Measurements from ENCODE around the gene MAPK12.

Gene MAPK12

DNA sequence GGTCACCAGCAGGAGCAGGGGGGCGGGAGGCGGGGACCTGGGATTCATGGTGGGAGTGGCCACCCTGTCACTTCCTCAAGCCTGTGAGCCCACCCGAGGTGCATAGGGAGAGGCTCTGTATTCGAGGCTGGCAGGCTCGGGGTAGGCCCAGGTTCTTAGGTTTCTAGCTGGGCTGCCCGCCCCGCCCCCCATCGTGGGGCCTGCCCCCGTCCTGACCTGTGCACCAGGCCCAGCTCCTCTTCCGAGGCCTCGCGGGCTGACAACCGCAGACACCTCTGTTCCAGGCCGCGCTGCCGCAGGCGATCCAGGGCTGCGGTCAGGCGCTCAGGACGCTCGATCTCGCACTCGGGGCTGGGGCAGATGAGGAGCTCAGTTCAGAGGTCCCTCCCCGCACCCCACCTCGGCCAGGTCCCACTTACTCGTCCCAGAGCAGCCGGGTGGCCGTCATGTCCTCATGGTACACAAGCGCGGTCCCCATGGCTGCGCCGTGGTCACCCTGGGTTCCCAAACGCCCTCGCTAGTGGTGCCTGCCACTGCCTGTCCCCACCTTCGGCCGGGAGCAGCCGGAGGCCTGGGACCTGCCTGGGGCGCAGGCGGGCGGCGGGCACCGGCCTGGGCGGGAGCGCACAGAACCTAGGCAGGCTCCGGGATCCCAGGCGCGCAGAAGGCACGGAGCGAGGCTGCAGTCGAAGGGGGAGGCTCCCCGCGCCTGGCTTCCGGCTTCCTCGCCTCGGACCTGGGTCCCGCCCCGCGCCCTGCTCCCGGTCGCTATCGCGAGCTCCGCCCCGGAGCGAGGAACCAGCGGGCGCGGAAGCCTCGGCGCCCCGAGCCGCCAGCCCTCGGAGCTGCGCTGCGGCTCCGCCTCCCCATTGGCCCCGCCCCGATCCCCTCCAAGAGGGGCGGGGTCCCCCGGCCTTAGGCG lies 10.7 kb downstream of the MAPK12 start, which contains the start of gene HDAC10:
Gene HDAC10, minus strand, starts transcription at position 711 of the 922 bp plus-strand sequence. Its CDS starts 233 bp downstream, at position 478.
- DNase-seq = no peak

DNA sequence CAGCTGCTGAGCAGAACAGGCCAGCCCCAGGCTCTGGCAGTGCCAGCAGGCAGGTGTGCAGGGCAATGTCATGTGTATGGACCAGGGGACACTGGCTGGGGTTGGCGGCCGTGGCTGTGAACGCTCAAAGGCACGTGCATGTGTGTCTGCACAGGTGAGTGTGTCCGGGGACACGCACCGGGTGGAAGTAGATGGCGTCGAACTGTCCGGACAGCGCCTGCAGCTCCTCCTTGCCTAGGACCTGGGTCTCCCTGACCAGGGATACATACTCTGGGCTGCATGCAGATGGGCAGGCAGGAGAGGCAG lies 11.3 kb downstream of the MAPK12 start:
- no peak for DNase-seq

DNA sequence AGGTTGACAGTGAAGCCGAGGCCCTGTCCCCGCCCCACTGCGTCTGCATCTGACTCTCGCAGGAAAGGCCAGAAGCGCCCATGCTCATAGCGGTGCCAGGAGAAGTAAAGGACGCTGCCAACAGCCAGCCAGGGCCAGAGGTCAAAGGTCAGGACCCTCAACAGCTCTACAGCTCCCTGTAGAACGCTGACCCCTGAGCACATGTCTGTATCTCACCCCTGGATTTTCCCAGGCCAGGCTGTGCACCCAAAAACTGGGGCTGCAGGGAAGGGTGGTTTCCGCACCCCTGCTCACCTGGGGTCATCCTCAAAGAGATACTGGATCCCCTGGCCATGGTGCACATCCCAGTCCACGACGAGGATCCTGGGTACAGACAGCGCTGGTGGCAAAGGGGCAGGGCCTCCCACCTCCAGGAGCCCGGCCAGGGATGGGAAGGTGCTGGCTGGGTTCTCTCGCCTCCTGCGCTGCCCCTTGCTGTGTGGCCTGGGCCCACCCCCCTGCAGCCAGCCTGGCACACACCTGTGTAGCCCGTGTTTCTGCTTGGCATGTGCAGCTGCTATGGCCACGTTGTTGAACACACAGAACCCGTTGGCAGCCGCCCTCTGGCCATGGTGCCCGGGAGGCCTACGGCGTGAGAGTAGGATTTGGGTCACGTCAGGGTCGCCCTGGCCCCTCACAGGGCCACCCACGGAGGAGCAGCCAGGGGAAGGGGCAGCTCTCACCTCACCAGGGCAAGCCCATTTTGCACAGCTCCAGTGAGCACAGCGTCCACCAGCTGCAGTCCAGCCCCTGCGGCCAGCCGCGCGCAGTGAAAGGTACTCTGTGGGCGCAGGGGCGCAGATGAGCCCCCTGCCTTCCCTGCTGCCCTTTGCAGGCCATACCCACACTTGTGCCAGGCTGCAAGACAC lies 11.9 kb downstream of the MAPK12 start:
- no peak for DNase-seq

DNA sequence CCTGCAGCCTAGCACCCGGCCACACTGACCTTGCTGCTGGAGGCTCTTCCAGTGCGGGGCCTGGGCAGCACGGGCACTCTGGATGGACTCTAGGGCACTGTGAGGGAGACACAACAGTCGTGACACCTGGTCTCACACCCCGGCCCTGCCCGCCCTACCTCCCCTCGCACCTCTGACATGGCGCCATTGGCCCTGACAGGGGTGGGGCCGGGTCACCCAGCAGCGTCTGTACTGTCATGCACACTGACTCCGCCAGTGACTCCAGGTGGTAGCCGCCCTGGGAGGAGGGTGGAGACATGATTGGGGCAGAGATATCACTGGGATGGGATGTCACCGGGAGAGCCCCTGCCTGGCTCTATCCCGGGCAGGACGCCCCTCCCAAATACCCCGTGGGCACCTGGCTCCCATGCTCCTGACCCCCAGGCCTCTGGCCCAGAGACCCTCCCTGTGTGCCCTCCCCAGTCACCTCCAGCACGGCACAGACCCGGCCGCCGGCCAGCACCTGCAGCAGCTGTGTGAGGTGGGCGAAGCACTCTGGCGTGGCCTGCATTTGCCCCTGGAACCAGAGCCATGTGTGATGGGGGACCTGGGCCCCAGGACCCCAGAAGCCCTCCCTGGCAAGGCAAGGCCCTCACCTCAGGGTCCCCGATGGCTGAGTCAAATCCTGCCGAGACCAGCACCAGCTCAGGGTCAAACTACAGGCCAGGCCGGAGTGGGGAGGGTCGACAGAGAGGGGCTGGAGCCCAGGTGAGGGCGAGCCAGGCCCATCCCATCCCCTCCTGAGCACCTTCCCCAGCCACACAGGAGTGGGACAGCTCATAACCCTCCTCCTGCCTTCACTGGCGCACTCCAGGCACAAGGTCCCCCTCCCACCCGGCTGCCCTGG lies 13.0 kb downstream of the MAPK12 start:
- no peak for DNase-seq

DNA sequence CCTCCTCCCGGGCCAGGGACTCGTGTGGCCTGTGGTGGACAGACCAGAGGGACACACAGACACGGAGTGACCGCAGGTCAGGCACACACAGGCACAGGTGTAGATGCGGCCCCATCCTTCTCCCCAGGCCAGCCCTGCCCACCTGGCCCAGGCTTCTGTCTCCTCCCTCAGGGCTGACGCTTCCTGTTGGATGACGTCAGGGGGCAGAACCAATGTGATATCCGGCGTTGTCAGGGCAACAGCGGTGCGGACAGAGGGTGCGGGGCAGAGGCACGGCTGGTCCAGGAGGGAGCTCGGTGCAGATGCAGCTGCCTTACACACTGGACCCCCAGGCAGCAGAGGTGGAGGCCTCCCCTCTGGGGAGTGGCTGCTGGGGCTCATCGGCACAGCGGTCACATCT lies 13.7 kb downstream of the MAPK12 start:
- no peak for DNase-seq

DNA sequence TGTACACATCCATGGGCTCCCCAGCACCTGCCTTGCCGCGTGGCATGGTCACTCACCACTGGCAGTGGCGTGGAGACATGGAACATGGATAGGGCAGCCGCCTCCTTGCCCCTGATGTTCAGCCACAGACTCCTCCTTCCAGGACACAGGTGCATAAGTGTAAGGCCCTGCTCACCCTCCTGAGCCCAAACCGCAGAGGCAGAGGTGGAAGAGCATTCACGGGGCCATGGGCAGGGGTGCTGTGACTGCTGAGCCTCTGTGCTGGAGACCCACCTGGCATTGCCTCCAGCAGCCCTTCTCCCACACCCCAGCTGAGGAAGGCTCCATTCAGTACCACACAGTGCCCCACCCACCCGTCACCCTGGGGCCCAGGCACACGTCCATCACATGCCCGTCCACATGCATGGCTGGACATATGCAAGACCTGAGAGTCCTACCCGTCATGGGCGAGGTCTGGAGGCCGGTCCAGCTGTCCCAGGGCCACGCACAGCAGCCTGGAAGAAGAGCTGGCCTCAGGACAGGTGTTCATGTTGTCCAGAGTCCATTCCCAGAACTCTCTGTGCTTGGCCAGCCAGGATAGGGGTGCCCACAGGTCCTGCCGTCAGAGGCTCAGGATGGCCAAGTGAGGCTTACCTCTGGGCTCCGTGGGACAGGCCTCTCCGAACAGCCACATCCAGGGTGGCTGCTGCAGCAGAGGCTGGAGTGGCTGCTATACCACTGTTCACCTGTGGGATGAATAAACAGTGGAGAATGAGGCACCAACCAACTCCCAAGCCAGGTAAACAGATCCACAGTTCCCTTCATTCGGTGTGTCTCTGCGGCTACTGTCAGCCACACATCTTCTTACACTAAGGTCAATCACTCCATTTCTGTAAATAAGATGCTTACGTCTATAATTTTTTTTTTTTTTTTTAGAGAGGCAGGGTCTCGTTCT lies 15.0 kb downstream of the MAPK12 start:
- no peak for DNase-seq

DNA sequence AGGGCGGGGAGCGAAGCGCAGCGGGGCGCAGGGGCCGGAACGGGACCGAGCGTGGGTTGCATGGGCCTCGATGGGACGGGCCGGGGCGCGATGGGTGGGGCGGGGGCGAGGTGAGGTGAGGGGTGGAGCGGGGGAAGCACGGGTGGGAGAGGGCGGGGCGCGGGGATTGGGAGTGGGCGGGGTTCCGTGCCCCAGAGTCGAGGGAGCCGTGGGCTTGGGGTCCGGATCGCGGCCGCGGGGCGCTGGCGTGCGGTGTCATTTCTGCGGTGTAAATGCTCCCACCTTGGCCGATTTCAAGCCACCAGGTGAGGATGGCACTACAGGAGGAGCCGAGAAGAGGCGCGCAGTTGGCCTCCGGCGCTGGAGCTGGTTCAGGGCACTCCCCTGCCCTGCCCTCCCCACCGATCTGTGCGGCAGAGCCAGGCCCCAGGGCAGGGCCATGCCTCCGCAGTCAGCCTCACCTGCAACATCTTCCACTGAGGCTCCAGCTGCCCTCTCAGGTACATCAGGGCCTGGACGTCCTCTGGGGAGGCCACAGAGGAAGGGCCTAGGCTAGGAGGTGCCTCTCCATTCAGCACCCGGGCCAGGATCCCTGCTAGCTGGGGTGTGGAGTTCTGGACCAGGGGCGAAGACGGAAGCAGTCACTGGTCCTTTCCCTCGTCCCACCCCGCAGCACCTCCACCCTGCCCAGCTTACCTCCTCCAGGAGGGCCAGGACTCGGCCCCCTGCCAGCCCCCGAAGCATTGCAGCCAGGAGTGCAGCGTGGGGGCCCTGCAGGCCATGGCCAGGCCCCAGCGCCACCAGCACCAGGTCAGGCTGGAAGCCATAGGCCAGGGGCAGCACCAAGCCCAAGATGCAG lies 16.0 kb downstream of the MAPK12 start:
- DNase-seq = no peak

DNA sequence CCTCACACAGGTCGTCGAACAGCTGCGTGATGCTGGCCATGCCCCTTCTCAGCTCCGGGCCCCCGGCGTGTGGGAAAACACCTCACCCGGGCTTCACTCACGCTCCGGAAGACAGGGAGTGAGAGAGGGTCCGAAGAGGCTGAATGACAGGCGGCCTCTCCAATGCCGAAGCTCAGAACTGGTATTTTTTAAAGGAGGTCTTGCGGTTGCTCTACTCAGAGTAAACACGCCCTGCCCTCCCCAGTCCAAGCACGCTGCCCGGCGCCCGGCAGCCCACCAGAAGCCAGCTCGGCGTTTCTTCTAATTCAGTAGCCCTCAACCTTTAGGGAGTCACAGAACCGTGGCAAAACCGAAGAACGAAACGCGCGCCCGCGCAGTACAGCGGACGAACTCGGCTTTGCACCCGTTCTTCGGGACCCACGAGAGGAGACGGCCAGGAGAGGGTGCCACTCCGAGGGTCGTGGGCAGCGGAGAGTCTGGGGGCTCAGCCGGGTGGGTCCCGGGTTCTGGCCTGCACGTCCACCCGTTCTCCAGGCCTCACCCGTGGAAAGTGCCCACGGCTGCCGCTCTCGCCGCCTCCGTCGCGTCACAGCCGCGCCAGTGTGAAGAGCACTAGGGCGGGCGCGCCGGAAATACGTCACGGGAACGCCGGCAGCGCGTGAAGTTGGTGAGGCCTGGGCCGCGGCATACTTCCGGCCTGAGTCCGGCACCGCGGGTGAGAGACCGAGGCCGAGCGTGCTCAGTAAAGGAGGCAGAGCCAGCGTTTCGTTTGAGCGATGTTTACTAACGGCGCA lies 16.9 kb downstream of the MAPK12 start, which contains the start of gene TUBGCP6:
Gene TUBGCP6, minus strand, starts transcription at position 604 of the 794 bp plus-strand sequence. Its CDS starts 564 bp downstream, at position 40.
- no peak for DNase-seq

DNA sequence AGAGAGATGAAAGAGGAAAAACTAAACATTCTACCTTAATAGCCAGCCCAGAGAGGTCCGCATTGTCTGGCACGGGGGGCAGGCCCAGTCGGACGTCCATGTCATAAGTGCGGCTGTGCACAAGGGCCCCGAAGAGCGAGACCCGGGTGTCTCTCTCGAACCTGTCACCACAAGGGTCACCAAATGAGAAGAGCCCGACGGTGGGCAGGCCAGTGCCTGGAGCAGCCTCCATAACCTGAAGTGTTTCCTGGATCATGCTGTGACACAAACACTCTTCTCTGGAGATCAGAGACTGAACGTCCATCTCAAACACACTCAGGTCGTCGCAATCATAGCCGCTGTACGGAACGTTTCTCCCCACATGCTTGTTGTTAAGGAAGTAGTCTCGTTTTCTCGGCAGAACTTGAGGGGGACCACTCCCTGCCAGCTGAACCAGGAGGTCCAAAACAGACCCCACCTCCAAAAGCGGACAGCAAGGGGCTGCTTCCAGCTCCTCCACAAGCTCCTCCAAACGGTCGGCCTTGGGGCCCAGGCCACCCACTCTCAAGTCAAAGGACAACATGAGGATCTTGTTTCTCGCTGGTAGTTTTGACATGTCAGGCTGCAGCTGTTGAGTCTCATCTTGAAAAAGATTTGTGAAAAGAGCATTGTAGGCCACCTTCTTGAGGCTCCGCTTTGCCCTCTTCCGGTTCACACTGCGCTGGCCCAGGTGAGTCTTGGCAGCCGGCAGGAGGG lies 17.6 kb downstream of the MAPK12 start:
- no peak for DNase-seq

DNA sequence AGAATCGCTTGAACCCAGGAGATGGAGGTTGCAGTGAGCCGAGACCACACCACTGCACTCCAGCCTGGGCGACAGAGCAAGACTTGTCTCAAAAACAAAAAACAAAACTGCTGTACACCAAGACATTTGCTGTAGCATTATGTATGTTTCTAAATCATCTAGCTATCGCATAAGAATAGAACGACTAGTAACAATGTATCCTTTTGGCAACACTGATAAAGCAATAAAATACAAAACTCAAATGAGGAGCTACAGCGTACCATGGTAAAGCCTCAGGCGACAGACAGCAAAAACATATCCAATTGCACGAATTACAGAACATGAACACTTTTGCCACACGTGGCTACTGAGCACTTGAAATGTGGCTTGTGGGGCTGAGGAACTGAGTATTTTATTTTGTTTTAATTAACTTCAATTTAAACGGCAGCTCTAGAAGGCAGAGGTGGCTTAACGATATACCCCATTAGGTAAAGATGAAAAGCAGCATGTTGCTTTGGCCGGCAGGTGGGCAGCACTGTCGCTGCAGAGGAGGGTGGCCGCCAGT lies 19.0 kb downstream of the MAPK12 start:
- DNase-seq = no peak

DNA sequence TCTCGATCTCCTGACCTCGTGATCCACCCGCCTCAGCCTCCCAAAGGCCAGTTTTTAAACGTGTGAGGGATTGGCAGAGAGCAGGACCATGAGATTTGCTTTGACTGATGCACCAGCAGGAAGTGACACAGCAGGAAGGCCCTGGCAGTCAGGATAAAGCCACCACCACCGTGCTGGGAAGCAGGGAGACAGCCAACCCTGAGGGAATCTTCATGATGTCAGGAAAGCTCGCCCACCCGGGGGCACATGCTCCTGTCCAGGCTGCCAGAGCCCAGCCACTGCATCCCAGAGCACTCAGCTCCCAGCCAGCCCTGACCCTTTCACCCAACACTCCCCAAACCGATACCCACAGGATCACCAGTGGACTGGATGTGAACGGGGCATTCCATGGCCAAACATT lies 22.7 kb downstream of the MAPK12 start:
- DNase-seq = no peak

DNA sequence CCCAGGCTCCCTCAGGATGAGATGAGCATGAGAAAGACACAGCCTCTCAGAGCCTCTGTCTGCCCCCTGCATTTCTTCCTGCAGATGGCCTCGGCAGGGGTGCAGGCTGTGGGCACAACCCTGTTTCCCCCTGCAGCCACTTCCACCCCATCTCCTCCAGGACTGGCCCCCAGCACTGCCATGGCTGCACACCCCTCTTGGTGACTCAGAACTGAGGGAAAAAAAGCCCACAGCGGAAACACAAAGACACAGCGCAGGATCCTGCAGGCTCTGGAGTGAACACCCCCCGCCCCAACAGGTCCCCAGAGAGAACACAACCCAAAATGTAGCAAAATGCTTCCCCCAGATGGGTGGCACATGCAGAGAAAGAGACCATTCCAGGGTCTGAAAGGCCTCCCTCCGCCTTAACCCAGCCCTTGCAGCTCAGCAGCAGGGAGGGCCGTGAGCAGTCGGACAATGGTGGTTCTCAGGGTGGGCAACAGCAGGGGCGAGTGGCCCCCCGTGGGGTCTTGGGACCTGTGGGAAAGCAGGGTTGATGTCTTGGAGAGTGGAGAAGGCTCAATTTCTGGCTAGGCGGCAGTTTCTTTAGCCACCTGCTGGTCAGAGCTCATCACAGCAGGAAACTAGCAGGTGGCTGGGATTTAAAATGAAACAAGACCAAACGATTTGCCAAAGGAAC lies 24.6 kb downstream of the MAPK12 start:
- no peak for DNase-seq

DNA sequence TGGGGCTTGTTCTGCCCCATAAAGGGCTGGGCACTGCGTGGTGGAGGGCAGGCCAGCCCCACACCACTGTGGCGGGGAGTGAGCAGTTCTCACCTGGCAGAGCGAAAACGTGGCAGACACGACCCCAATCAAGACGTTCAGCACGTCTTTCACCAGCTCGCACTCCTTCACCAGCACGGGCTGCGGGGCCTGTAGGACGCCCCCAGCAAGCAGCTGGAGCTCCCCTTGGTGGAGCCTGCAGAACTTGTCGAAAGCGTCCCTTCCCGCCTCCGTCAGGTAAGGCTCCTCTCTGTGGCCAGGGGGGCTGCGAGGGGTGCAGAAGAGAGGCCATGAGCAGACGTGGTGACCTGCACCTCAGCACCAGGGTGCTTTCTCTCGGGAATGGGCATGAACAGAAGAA lies 28.3 kb downstream of the MAPK12 start:
- DNase-seq = no peak

DNA sequence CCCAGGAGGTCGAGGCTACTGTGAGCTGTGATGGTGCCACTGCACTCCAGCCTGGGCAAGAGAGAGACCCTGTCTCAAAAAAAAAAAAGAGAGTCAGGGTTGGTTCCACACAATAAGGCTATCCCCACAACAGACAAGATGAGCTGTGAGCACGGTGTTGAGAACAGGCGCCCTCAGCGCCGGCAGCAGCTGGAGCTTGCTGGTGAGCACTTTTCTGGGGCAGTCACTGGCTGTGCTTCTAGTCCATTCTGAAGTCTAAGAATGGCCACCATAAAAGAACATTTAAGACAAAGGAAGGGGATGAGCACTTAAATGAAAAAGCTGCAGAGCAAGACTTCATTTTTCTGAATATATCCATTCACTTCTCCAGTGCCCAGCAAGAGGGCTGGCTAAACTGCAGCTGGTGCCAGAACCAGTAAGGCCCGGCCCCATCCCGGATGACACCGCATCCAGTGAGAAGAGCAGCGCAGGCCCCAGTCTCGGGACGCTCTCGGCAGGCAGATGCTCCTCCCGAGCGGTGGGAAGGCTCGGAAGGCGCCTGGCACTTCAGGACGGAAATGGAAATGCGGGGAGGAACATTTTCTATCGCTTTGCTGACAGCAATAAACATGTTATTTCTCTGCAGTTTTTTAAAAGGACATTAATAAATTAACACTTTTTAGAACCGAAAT lies 28.9 kb downstream of the MAPK12 start:
- no peak for DNase-seq

DNA sequence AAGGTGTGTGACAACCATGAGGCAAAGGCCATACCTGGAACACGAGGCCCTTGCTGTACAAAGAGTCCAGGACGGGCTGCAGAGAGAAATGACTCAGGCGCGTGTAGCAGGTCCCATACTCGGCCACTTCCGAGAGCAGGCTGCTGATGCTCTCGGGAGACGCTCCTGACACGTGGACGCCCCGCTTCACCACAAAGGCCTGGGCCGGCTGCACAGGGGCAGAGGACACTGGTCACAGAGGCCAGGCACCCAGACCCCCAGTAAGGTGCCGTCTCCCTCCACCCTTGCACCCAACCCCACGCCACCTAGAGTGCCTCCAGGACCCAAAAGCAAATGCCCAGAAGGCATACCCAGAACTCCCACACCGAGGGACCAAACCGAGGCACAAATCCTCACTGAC lies 32.1 kb downstream of the MAPK12 start:
- DNase-seq = no peak

DNA sequence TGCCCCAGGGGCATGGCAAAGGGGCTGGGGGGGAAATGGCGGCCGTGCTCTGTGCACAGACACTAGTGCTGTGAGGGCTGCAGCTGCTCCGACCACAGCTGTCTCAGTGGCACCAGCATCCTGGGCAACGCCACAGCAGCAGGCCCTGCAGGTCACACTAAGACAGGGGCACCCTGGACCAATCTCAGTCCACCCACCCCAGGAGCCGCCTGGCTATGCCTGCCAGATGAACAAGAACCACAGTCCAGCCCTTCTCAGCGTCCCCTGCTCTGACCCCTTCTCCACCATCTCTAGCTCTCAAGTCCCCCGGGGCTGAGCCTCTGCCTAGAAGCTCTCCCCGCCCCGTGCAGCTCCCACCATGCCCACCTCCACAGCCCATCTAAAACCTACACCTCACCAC lies 33.1 kb downstream of the MAPK12 start:
- no peak for DNase-seq

DNA sequence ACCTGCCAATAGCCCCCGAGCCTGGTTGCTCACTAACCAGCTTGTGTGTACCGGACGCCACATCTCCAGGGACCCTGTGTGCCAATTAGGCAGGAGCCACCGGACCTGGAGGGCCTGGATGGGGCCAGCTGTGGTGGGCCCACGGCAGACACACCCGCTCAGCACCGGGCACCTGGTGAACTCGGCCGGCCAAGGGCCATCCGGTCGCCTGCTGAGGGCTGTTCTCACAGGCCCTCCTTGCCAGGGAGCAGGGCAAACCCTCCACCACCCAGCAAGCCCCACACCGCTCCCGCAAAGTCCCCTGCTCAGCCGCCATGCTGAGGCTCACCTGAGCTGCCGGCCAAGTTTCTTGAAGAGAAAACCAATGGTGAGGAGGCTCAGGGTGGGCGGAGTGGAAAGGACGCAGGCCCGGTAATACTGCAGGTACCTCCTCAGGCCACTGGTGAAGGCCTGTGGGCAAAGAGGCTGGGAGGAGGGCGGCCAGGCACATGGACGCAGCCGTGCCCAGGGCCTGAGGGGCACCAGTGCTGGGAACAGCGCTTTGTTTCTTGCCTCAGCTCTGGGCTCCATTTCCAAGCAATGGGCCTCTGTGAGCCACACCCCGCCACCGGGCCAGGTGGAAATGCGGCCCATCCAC lies 33.8 kb downstream of the MAPK12 start:
- DNase-seq = no peak
